Neural progenitor cell (in vitro differentiated cells): Measurements from ENCODE around the gene RNF125. TPM values are rescaled to one million over a fixed set of nuclear protein-coding genes. Genes with fewer than 3 reads are reported as not detected.

Experiments used
- DNase-seq: peaks from one replicate; pipeline ENCODE4 v3.0.0-alpha.2; 2016; ENCODE audit warnings: low spot score
- H2AFZ ChIP-seq: fragments of 200-600 bp; sonication (generic); replicated peaks from 2 replicates; pipeline ENCODE4 v1.6.1; 2016; ENCODE audit warnings: antibody characterized with exemption
- H3F3A ChIP-seq: fragments of 200-600 bp; sonication (generic); 2 replicates; pipeline ENCODE4 v1.6.1; 2016; ENCODE audit warnings: antibody characterized with exemption, low read depth
- H3K27ac ChIP-seq: fragments of 200-600 bp; sonication (generic); 2 replicates; pipeline ENCODE4 v1.5.1; 2016; ENCODE audit warnings: mild to moderate bottlenecking
- H3K27me3 ChIP-seq: fragments of 200-600 bp; sonication (generic); 2 replicates; pipeline ENCODE4 v1.6.1; 2016; ENCODE audit warnings: mild to moderate bottlenecking, moderate library complexity
- H3K36me3 ChIP-seq: fragments of 200-600 bp; sonication (generic); 2 replicates; pipeline ENCODE4 v1.5.1; 2016
- H3K4me1 ChIP-seq: fragments of 200-600 bp; sonication (generic); 2 replicates; pipeline ENCODE4 v1.6.1; 2016; ENCODE audit warnings: mixed run types
- H3K4me2 ChIP-seq: fragments of 200-600 bp; sonication (generic); 2 replicates; pipeline ENCODE4 v1.6.1; 2016
- H3K4me3 ChIP-seq: fragments of 200-600 bp; sonication (generic); 2 replicates; pipeline ENCODE4 v1.5.1; 2016
- H3K79me2 ChIP-seq: fragments of 200-600 bp; sonication (generic); 2 replicates; pipeline ENCODE4 v1.6.1; 2016; ENCODE audit warnings: low read depth
- H3K9ac ChIP-seq: fragments of 200-600 bp; sonication (generic); 2 replicates; pipeline ENCODE4 v1.6.1; 2016
- H3K9me3 ChIP-seq: fragments of 200-600 bp; sonication (generic); 2 replicates; pipeline ENCODE4 v1.5.1; 2016; ENCODE audit warnings: low read depth
- H4K20me1 ChIP-seq: fragments of 200-600 bp; sonication (generic); 2 replicates; pipeline ENCODE4 v1.6.1; 2016; ENCODE audit warnings: low read depth
- H3K27ac Mint-ChIP-seq: 3 replicates; pipeline ENCODE4 v1.8.0; 2021; ENCODE audit warnings: mixed read lengths
- H3K27me3 Mint-ChIP-seq: 2 replicates; pipeline ENCODE4 v1.8.0; 2022; ENCODE audit warnings: low read depth, mild to moderate bottlenecking, inconsistent platforms, moderate library complexity, mixed read lengths; ENCODE audit not compliant: insufficient read depth
- H3K36me3 Mint-ChIP-seq: 3 replicates; pipeline ENCODE4 v1.8.0; 2021; ENCODE audit warnings: mixed read lengths
- H3K4me1 Mint-ChIP-seq: 3 replicates; pipeline ENCODE4 v1.8.0; 2021; ENCODE audit warnings: mixed read lengths
- H3K4me3 Mint-ChIP-seq: 3 replicates; pipeline ENCODE4 v1.8.0; 2021; ENCODE audit warnings: mild to moderate bottlenecking, moderate library complexity, mixed read lengths
- H3K9me3 Mint-ChIP-seq: 3 replicates; pipeline ENCODE4 v1.8.0; 2020; ENCODE audit warnings: mixed read lengths
- CTCF ChIP-seq: fragments of 200-600 bp; sonication (generic); IDR thresholded peaks from 2 replicates; pipeline ENCODE4 v1.5.1; 2017; ENCODE audit warnings: antibody characterized with exemption, mild to moderate bottlenecking
- EZH2 ChIP-seq: fragments of 200-600 bp; sonication (generic); IDR thresholded peaks from 2 replicates; pipeline ENCODE4 v1.6.1; 2017; ENCODE audit warnings: antibody characterized with exemption, mild to moderate bottlenecking, moderate library complexity
- EZH2phosphoT487 ChIP-seq: fragments of 200-600 bp; sonication (generic); IDR thresholded peaks from 2 replicates; pipeline ENCODE4 v1.6.1; 2017; ENCODE audit warnings: antibody characterized with exemption
- total RNA-seq: library from RNA; depleted of rRNA; stranded (reverse); fragments of >200 nt; gene quantifications from 2 replicates; pipeline ENCODE4 v1.2.3, GENCODE V29; 2015; ENCODE audit warnings: low replicate concordance

RNF125 gene
- total RNA-seq, 1 donor from 2014 or later = 10.2 TPM

- H3F3A ChIP-seq = peaks cover 28% of the 10 kb centered on the region
- peaks cover 43% of the 10 kb centered on the region for H3K79me2 ChIP-seq
- peak within 1 kb of the TSS; percentile 97 for H3K4me3 Mint-ChIP-seq
- H3K27me3 ChIP-seq = no peaks in the 10 kb centered on the region
- peak within 1 kb of the TSS; percentile 61 for H3K4me3 ChIP-seq
- peaks cover 14% of the 10 kb centered on the region for H3K4me1 ChIP-seq
- peak within 1 kb of the TSS; percentile 76 for H3K9ac ChIP-seq
- no peaks in the 10 kb centered on the region for H3K9me3 ChIP-seq
- H3K36me3 Mint-ChIP-seq = peaks cover 19% of the 10 kb centered on the region
- H4K20me1 ChIP-seq = peaks cover 33% of the 10 kb centered on the region
- DNase-seq = peak; percentile 94
- peak within 1 kb of the TSS; percentile 90 for H2AFZ ChIP-seq
- TF ChIP-seq EZH2phosphoT487 (no peak), CTCF (peak; percentile 11), EZH2 (peak; percentile 43)
- H3K4me1 Mint-ChIP-seq = peaks cover 25% of the 10 kb centered on the region
- peak within 1 kb of the TSS; percentile 94 for H3K27ac Mint-ChIP-seq
- peak within 1 kb of the TSS; percentile 97 for H3K27ac ChIP-seq
- H3K4me2 ChIP-seq = peak within 1 kb of the TSS; percentile 92
- H3K36me3 ChIP-seq = no peaks in the 10 kb centered on the region
- peaks cover 6% of the 10 kb centered on the region for H3K27me3 Mint-ChIP-seq
- H3K9me3 Mint-ChIP-seq = no peaks in the 10 kb centered on the region
Measured at GRCh38 chr18:32091724-32092421, 73.2 kb downstream of the RNF125 start, which contains the start of gene RNF138. TSS of gene RNF138 (plus strand) at chr18:32091874. CDS start at chr18:32092777, 903 bp downstream.

DNA sequence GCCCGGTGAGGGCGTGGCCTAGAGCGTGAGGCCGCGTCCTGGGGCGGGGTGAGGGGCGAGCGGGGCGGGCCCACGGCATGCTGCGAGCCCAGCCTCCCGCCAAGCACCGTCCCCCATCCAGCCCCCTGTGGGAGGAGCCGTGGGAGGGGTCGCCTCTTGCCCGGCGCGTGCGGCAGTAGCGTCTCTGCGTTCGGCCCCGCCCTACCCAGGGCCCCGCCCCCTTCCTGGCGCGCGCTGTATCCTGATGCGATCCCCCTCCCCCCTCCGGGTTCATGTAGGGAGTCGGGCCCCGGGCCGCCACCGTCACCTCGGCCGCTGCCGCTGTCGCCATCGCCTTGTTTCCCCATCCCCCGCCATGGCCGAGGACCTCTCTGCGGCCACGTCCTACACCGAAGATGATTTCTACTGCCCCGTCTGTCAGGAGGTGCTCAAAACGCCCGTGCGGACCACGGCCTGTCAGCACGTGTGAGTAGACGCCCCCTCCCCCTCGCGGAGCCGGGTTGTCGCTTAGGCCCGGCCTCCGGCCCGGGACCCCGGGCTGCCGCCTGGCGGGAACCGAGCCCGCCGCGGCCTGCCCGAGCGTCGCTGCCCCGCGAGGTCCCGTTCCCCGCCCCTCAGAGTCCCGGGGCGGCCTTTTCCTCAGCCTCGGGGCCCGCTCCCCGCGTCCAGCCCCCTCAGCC is 73.9 kb downstream of the RNF125 start:
- Mint-ChIP-seq H3K36me3 (peaks cover 22% of the 10 kb centered on the region), H3K4me1 (peaks cover 25% of the 10 kb centered on the region), H3K9me3 (no peaks in the 10 kb centered on the region), H3K27me3 (peaks cover 4% of the 10 kb centered on the region), H3K27ac (peak overlapping the region; percentile 94), H3K4me3 (peak overlapping the region; percentile 97)
- Histone ChIP-seq H2AFZ (peak overlapping the region; percentile 40), H3F3A (peaks cover 28% of the 10 kb centered on the region), H3K4me1 (peaks cover 14% of the 10 kb centered on the region), H3K36me3 (no peaks in the 10 kb centered on the region), H3K79me2 (peaks cover 50% of the 10 kb centered on the region), H4K20me1 (peaks cover 33% of the 10 kb centered on the region), H3K9ac (peak overlapping the region; percentile 61), H3K27ac (peak overlapping the region; percentile 97), H3K27me3 (no peaks in the 10 kb centered on the region), H3K9me3 (no peaks in the 10 kb centered on the region), H3K4me2 (peak overlapping the region; percentile 92), H3K4me3 (peak overlapping the region; percentile 61)
- DNase-seq = peak; percentile 98
- no peak for TF ChIP-seq EZH2phosphoT487
- no peak for TF ChIP-seq CTCF
- TF ChIP-seq EZH2 = no peak

DNA sequence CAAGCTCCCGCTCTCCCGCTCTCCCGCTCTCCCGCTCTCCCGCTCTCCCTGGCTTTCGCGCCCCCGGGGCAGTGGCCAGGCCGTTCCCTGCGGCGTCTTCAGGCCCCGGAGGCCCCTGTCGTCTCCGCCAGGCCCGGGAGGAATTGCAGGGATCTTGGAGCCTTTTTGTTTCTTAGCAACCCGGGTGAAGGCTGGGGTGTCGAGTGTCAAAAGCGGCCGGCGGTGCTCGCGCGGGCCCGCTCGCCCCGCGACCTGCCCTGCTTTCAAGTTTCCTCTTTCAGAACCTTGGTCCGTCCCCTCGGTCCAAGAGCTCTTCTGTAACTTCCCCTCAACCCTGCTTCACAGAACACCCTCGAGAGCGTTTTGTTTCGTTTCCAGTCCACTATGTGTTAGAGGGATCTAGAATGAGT is 74.5 kb downstream of the RNF125 start:
- Histone ChIP-seq H3K4me2 (peak overlapping the region; percentile 92), H3K4me3 (peak overlapping the region; percentile 61), H2AFZ (peak overlapping the region; percentile 40), H3K9me3 (no peaks in the 10 kb centered on the region), H3K36me3 (no peaks in the 10 kb centered on the region), H3K79me2 (peaks cover 55% of the 10 kb centered on the region), H3K27me3 (no peaks in the 10 kb centered on the region), H3F3A (peaks cover 28% of the 10 kb centered on the region), H3K9ac (peak overlapping the region; percentile 61), H3K27ac (peak overlapping the region; percentile 42), H3K4me1 (peaks cover 14% of the 10 kb centered on the region), H4K20me1 (peaks cover 39% of the 10 kb centered on the region)
- Mint-ChIP-seq H3K27me3 (peaks cover 4% of the 10 kb centered on the region), H3K27ac (peak overlapping the region; percentile 86), H3K4me1 (peaks cover 25% of the 10 kb centered on the region), H3K4me3 (peak overlapping the region; percentile 95), H3K36me3 (peaks cover 24% of the 10 kb centered on the region), H3K9me3 (no peaks in the 10 kb centered on the region)
- TF ChIP-seq EZH2 (no peak), EZH2phosphoT487 (no peak), CTCF (no peak)
- DNase-seq = peak; percentile 86
